ENCODE data around the gene FRMD4A. TPM values are rescaled to one million over a fixed set of nuclear protein-coding genes. Genes with fewer than 3 reads are reported as not detected.

The FRMD4A gene
- total RNA-seq, 4 donors from 2014 or later, result 4.4 to 7.1 (median 5.2) TPM

GRCh38 chr10:13911821-13912520 is 418.8 kb downstream of the FRMD4A start:
- H3K4me1 ChIP-seq, result no peaks in the 10 kb centered on the region
- H3K27ac ChIP-seq, result no peak overlapping the region
- intact Hi-C loops (cut with DNase I; ENCODE audit: low total_unique reads), result no loop called here
- in situ Hi-C loops (cut with MboI; ENCODE audit: low sequenced_read_pairs in 4 of 4), result no loop called here
- H3K27me3 ChIP-seq, result no peaks in the 10 kb centered on the region
- H3K36me3 ChIP-seq, result no peaks in the 10 kb centered on the region
- ATAC-seq, result no peak
- H3K9me3 ChIP-seq, result no peaks in the 10 kb centered on the region
- DNase-seq, result no peak
- TF ChIP-seq CTCF (IDR thresholded peaks at IDR 0.05 in 4 of 5, conservative IDR thresholded peaks at IDR 0.05 in 1 of 5) (no peak), POLR2A (IDR thresholded peaks at IDR 0.05) (no peak)
- H3K4me3 ChIP-seq, result no peak overlapping the region

DNA sequence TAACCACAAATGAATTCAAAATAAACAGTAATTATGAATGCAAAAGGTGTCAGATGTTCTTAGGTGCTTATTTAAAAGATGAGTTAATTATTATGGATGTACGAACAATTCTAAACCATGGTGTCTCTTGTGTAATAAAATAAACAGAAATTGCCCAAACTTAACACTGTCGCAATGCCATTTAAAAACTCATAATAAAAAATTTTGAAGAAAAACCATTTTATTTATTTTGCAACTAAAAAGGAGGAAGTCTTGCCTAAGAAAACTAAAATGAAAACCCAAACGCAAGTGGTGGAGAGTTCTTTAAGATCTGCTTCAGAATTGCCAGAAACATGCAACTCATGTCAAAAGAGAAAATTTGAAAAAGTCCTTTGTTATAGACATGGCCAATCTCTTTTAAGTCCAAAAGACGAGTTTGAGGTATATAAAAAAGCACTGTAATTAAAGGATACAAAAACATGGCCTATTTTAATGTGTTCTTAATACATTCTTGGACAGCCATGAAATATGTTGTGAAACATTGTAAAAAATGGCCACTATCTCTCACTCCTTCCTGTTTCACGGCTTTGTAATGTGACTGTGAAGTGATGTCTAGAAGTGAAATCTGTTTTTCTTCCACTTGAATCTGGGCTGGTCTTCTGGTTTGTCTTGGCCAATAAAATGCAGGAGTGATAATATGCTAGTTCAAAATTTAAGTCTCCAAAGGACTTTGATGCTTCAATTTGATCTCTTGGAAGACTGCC is 421.0 kb downstream of the FRMD4A start:
- intact Hi-C loops (cut with DNase I; ENCODE audit: low total_unique reads), result no loop called here
- no peak for ATAC-seq
- H3K4me1 ChIP-seq, result no peaks in the 10 kb centered on the region
- H3K4me3 ChIP-seq, result no peak overlapping the region
- H3K36me3 ChIP-seq, result no peaks in the 10 kb centered on the region
- peak overlapping the region in 1 of 4 donors; percentile 1 for H3K27ac ChIP-seq
- H3K9me3 ChIP-seq, result no peaks in the 10 kb centered on the region
- TF ChIP-seq CTCF (IDR thresholded peaks at IDR 0.05 in 4 of 5, conservative IDR thresholded peaks at IDR 0.05 in 1 of 5) (no peak), POLR2A (IDR thresholded peaks at IDR 0.05) (no peak)
- no peaks in the 10 kb centered on the region for H3K27me3 ChIP-seq
- no peak for DNase-seq
- in situ Hi-C loops (cut with MboI; ENCODE audit: low sequenced_read_pairs in 4 of 4), result no loop called here

- no peaks in the 10 kb centered on the region for H3K9me3 ChIP-seq
- DNase-seq, result no peak
- ATAC-seq, result no peak
Measured at GRCh38 chr10:13908475-13908874, 422.2 kb downstream of the FRMD4A start.

GRCh38 chr10:13907570-13907969 is 423.2 kb downstream of the FRMD4A start:
- no peak for TF ChIP-seq CTCF (IDR thresholded peaks at IDR 0.05 in 4 of 5, conservative IDR thresholded peaks at IDR 0.05 in 1 of 5)
- ATAC-seq (no peak), DNase-seq (no peak)
- Histone ChIP-seq H3K4me3 (no peak overlapping the region), H3K9me3 (no peaks in the 10 kb centered on the region), H3K27me3 (no peaks in the 10 kb centered on the region), H3K36me3 (no peaks in the 10 kb centered on the region), H3K4me1 (no peaks in the 10 kb centered on the region), H3K27ac (no peak overlapping the region)
- intact Hi-C loops (cut with DNase I; ENCODE audit: low total_unique reads) (no loop called here), in situ Hi-C loops (cut with MboI; ENCODE audit: low sequenced_read_pairs in 4 of 4) (no loop called here)

More at GRCh38 chr10:13908475-13908874, 422.2 kb downstream of the FRMD4A start:
- in situ Hi-C loops (cut with MboI; ENCODE audit: low sequenced_read_pairs in 4 of 4) (no loop called here), intact Hi-C loops (cut with DNase I; ENCODE audit: low total_unique reads) (no loop called here)
- Histone ChIP-seq H3K27ac (no peak overlapping the region), H3K4me3 (no peak overlapping the region), H3K36me3 (no peaks in the 10 kb centered on the region), H3K27me3 (no peaks in the 10 kb centered on the region), H3K4me1 (no peaks in the 10 kb centered on the region)
- TF ChIP-seq CTCF (IDR thresholded peaks at IDR 0.05 in 4 of 5, conservative IDR thresholded peaks at IDR 0.05 in 1 of 5) (no peak), POLR2A (IDR thresholded peaks at IDR 0.05) (no peak)
